ENCODE data around the gene PRCC. TPM values are rescaled to one million over a fixed set of nuclear protein-coding genes. Genes with fewer than 3 reads are reported as not detected.
A peak's percentile ranks its signal among the peaks of the same experiment; 100 is the strongest.

PRCC gene
- polyA plus RNA-seq, 2 of the 4 experiments (the other 2 are of a cell fraction) = 44.5 to 52.0 TPM

- no peak overlapping the region for H3K4me3 ChIP-seq
- WGBS (ENCODE audit: missing lambda C conversion rate) = 72% methylated on average over 13 of the region's 18 CpGs
- CTCF ChIA-PET = interaction anchor here (0.7 to 20.9 kb wide), 9 partner anchors 6 to 187 kb away, joined by 3 to 480 read pairs (median 4); partner anchors contain the start of genes INSRR and NTRK1
- H3K9me3 ChIP-seq = no peaks in the 10 kb centered on the region
- H3K4me1 ChIP-seq = no peaks in the 10 kb centered on the region
- POLR2A ChIA-PET = no interaction called here
- H3K27ac ChIP-seq = no peak overlapping the region
- DNase-seq (ENCODE audit: low read depth in 1 of 2, low spot score in 1 of 2) = no peak
- FAIRE-seq = no peak
- no peak for TF ChIP-seq POLR2A (IDR thresholded peaks at IDR 0.05; ENCODE audit: low read length)
- TF ChIP-seq ZFP36 (IDR thresholded peaks at IDR 0.05; ENCODE audit: borderline replicate concordance, partially characterized antibody) = no peak
- no peak for TF ChIP-seq GATA3 (IDR thresholded peaks at IDR 0.05; ENCODE audit: borderline replicate concordance)
- H3K4me2 ChIP-seq = no peak overlapping the region
- ATAC-seq = no peak
Observed at GRCh38 chr1:156845953-156846545, 78.7 kb downstream of the PRCC start.

GRCh38 chr1:156846643-156847042 is 79.3 kb downstream of the PRCC start:
- H3K4me3 ChIP-seq = no peak overlapping the region
- CTCF ChIA-PET = interaction anchor here (0.7 to 20.9 kb wide), 12 partner anchors 7 to 187 kb away, joined by 3 to 480 read pairs (median 4); partner anchors contain the start of genes INSRR and NTRK1

GRCh38 chr1:156847591-156848460 is 80.5 kb downstream of the PRCC start:
- ChIA-PET POLR2A (no interaction called here), CTCF (interaction anchor here (0.9 to 20.9 kb wide), 16 partner anchors 8 to 221 kb away, joined by 3 to 480 read pairs (median 4); partner anchors contain the start of genes INSRR, ISG20L2, LRRC71 and METTL25B)
- FAIRE-seq = no peak
- no peak overlapping the region for H3K4me3 ChIP-seq
- no peak for DNase-seq (ENCODE audit: low read depth in 1 of 2, low spot score in 1 of 2)
- H3K4me1 ChIP-seq = peaks cover 9% of the 10 kb centered on the region; the same call in 2 of the 3 replicates
- no peak overlapping the region for H3K27ac ChIP-seq
- ATAC-seq = peak; percentile 28 to 31; a peak in 3 of 6 replicates
- TF ChIP-seq EP300 (IDR thresholded peaks at IDR 0.05) (no peak), POLR2AphosphoS2 (conservative IDR thresholded peaks at IDR 0.05; ENCODE audit: low read length) (no peak), HES2 (IDR thresholded peaks at IDR 0.05) (no peak), KDM1A (IDR thresholded peaks at IDR 0.05; ENCODE audit: low read depth) (no peak), ZSCAN20 (CRISPR knock-in tag; IDR thresholded peaks at IDR 0.05) (no peak), RCOR1 (IDR thresholded peaks at IDR 0.05; ENCODE audit: low read depth, low read length) (no peak), PHF8 (IDR thresholded peaks at IDR 0.05; ENCODE audit: borderline replicate concordance, low read depth) (no peak), RAD21 (conservative IDR thresholded peaks at IDR 0.05 in 1 of 2, IDR thresholded peaks at IDR 0.05 in 1 of 2) (no peak), TFCP2L1 (CRISPR knock-in tag; IDR thresholded peaks at IDR 0.05) (no peak), SMC3 (IDR thresholded peaks at IDR 0.05) (no peak), JUN (IDR thresholded peaks at IDR 0.05) (no peak), EHMT2 (IDR thresholded peaks at IDR 0.05; ENCODE audit: low read depth) (no peak), HMGXB4 (CRISPR knock-in tag; IDR thresholded peaks at IDR 0.05; ENCODE audit: borderline replicate concordance) (no peak), MAFK (IDR thresholded peaks at IDR 0.05; ENCODE audit: partially characterized antibody) (no peak), HOXA7 (CRISPR knock-in tag; IDR thresholded peaks at IDR 0.05) (no peak), POLR2A (IDR thresholded peaks at IDR 0.05; ENCODE audit: low read length) (no peak), ESRRA (IDR thresholded peaks at IDR 0.05; ENCODE audit: borderline replicate concordance, low read length) (no peak), SREBF2 (IDR thresholded peaks at IDR 0.05) (no peak)
- 57% methylated on average over 7 of the region's 7 CpGs for WGBS (ENCODE audit: missing lambda C conversion rate)
- no peak overlapping the region for H3K4me2 ChIP-seq
- H3K9me3 ChIP-seq = no peaks in the 10 kb centered on the region

More at GRCh38 chr1:156846643-156847042, 79.3 kb downstream of the PRCC start:
- TF ChIP-seq RNF2 (IDR thresholded peaks at IDR 0.05; ENCODE audit: borderline replicate concordance, low read depth) = no peak
- no peak for TF ChIP-seq ZNF302 (CRISPR knock-in tag; IDR thresholded peaks at IDR 0.05)
- no peaks in the 10 kb centered on the region for H3K9me3 ChIP-seq
- DNase-seq (ENCODE audit: low read depth in 1 of 2, low spot score in 1 of 2) (no peak), ATAC-seq (no peak), FAIRE-seq (no peak)
- WGBS (ENCODE audit: missing lambda C conversion rate) = 59% methylated on average over 3 of the region's 5 CpGs
- POLR2A ChIA-PET = no interaction called here
- H3K4me2 ChIP-seq = no peak overlapping the region
- no peak overlapping the region for H3K27ac ChIP-seq
- no peaks in the 10 kb centered on the region for H3K4me1 ChIP-seq

Data from A549 (cell line).